HS-27A (cell line): ENCODE data around the gene PTBP3.
A peak's percentile ranks its signal among the peaks of the same experiment; 100 is the strongest.
"Not testable (repeated sequence)": the region's sequence is repeated elsewhere in the genome, so short reads cannot be mapped to it uniquely, and the experiment has no call there.

ENCODE experiments used
- DNase-seq: peaks from one replicate; pipeline ENCODE4 v3.0.0-alpha.2; 2012; ENCODE audit warnings: low read depth, missing footprints

Gene PTBP3

GRCh38 chr9:112200711-112201110 is 132.7 kb downstream of the PTBP3 start:
- no peak for DNase-seq

- DNase-seq, result no peak
These were observed 134.8 kb downstream of the PTBP3 start for GRCh38 chr9:112198646-112199045.

GRCh38 chr9:112194969-112195431 is 138.4 kb downstream of the PTBP3 start:
- DNase-seq, result no peak

GRCh38 chr9:112193572-112194288 is 139.7 kb downstream of the PTBP3 start:
- DNase-seq, result no peak

GRCh38 chr9:112190320-112190719 is 143.1 kb downstream of the PTBP3 start:
- DNase-seq, result not testable (repeated sequence)

- no peak for DNase-seq
These were observed 144.5 kb downstream of the PTBP3 start for GRCh38 chr9:112188884-112189283.

- no peak for DNase-seq
These were observed 146.0 kb downstream of the PTBP3 start for GRCh38 chr9:112187404-112187803.

GRCh38 chr9:112186695-112187094 is 146.7 kb downstream of the PTBP3 start:
- DNase-seq, result no peak

GRCh38 chr9:112184946-112185345 is 148.5 kb downstream of the PTBP3 start:
- DNase-seq, result no peak

- DNase-seq, result no peak
These were observed 149.2 kb downstream of the PTBP3 start for GRCh38 chr9:112184221-112184620.

GRCh38 chr9:112180387-112180881 is 153.0 kb downstream of the PTBP3 start:
- no peak for DNase-seq

GRCh38 chr9:112179816-112180215 is 153.6 kb downstream of the PTBP3 start:
- no peak for DNase-seq

- no peak for DNase-seq
These were observed 156.9 kb downstream of the PTBP3 start for GRCh38 chr9:112176524-112176923.

GRCh38 chr9:112175796-112176315 is 157.6 kb downstream of the PTBP3 start:
- no peak for DNase-seq

GRCh38 chr9:112174965-112175795 is 158.2 kb downstream of the PTBP3 start, which contains the start of gene SUSD1:
Gene SUSD1, minus strand, starts transcription at chr9:112175297. Its CDS starts 62 bp downstream, at chr9:112175235.
- no peak for DNase-seq

- peak; percentile 24 for DNase-seq
These were observed 159.0 kb downstream of the PTBP3 start for GRCh38 chr9:112174222-112174964.

GRCh38 chr9:112173489-112174221 is 159.8 kb downstream of the PTBP3 start:
- DNase-seq, result no peak

- DNase-seq, result no peak
These were observed 162.5 kb downstream of the PTBP3 start for GRCh38 chr9:112170968-112171367.

GRCh38 chr9:112170235-112170634 is 163.2 kb downstream of the PTBP3 start:
- DNase-seq, result no peak

- DNase-seq, result no peak
These were observed 164.1 kb downstream of the PTBP3 start for GRCh38 chr9:112169368-112169767.

- DNase-seq, result no peak
These were observed 165.2 kb downstream of the PTBP3 start for GRCh38 chr9:112168197-112168596.
